Heart right ventricle (tissue), 16 donors: ENCODE results near the gene SHC2. TPM values are rescaled to one million over a fixed set of nuclear protein-coding genes. Genes with fewer than 3 reads are reported as not detected.

Experiments used
- ATAC-seq, 8 donors: fragments of 200-7000 bp; cut with Tn5 transposase; one replicate each; pipeline ENCODE4 v1.9.1; 2020; ENCODE audit warnings: mild to moderate bottlenecking in 8 of 8, moderate library complexity in 8 of 8, moderate number of reproducible peaks in 1 of 8
- DNase-seq, 2 donors: peaks; one replicate each; pipeline ENCODE4 v3.0.0-alpha.2; 2020
- H3K27ac ChIP-seq, 10 donors: fragments of 200-600 bp; sonication (generic) in 2 of 10; one replicate each; pipeline versions ENCODE4 v1.5.0 to v1.8.0; 2020 to 2022; ENCODE audit warnings: mild to moderate bottlenecking in 3 of 10
- H3K27me3 ChIP-seq, 7 donors: fragments of 200-600 bp; one replicate each; pipeline ENCODE4 v1.8.0; 2021 to 2022; ENCODE audit warnings: mild to moderate bottlenecking in 2 of 7
- H3K36me3 ChIP-seq, 9 donors: fragments of 200-600 bp; sonication (generic) in 1 of 9; one replicate each; pipeline versions ENCODE4 v1.5.0 to v1.8.0; 2020 to 2022; ENCODE audit warnings: mild to moderate bottlenecking in 2 of 9
- H3K4me1 ChIP-seq, 9 donors: fragments of 200-600 bp; sonication (generic) in 1 of 9; one replicate each; pipeline versions ENCODE4 v1.5.0 to v1.8.0; 2020 to 2022; ENCODE audit warnings: mild to moderate bottlenecking in 4 of 9
- H3K4me3 ChIP-seq, 10 donors: fragments of 200-600 bp; sonication (generic) in 2 of 10; one replicate each; pipeline versions ENCODE4 v1.5.0 to v1.8.0; 2020 to 2022; ENCODE audit warnings: mild to moderate bottlenecking in 7 of 10, moderate library complexity in 2 of 10
- H3K9me3 ChIP-seq, 11 donors: fragments of 200-600 bp in 10 of 11; sonication (generic) in 2 of 11; one replicate each; pipeline versions ENCODE4 v1.5.0 to v1.8.0; 2013 to 2022; ENCODE audit warnings: mild to moderate bottlenecking in 2 of 11, control low read depth in 1 of 11, moderate library complexity in 1 of 11
- WGBS, 2 donors: extraction: QIAGEN DNeasy Blood & Tissue Kit; methylation state at CpG; one replicate each; pipeline ENCODE4 v1.1.7; 2013; ENCODE audit warnings: inconsistent platforms in 1 of 2; 5-methylcytosine and 5-hydroxymethylcytosine counted together
- intact Hi-C, 10 donors: fragments of 100-400 bp; cut with DNase I; formaldehyde crosslinking; loops; one replicate each; pipeline versions ENCODE4 v1.11.1 to v1.14.2; 2022
- polyA plus RNA-seq, 2 donors: library from polyadenylated mRNA; stranded (reverse); fragments of 200-250 nt; gene quantifications; one replicate each; pipeline ENCODE4 v1.2.3, GENCODE V29; 2013
- total RNA-seq, 10 donors: library from RNA; stranded (reverse); fragmentation: NEBNext Ultra II Directional in 3 of 10; extraction: Animal tissue kit (Norgen Biotek cat#: 25700) in 3 of 10; gene quantifications; one replicate each; pipeline versions ENCODE4 v1.2.1 to v1.2.4, GENCODE V29; 2021 to 2023
- TF ChIP-seq, protein P1 (sequence below), 9 donors: fragments of 200-600 bp; sonication (generic) in 2 of 9; IDR thresholded peaks; one replicate each; pipeline versions ENCODE4 v1.5.0 to v1.8.0; 2021 to 2022; ENCODE audit warnings: antibody characterized with exemption in 9 of 9, mild to moderate bottlenecking in 5 of 9, moderate library complexity in 1 of 9
- donor health status: Arrhythmogenic right ventricular cardiomyopathy.
- donor health status: ischemic (EF 13 %, LVEDD 7.1; RV severe dilation, severe dysfunction).
- donor health status: healthy with polysubstance abuse.
- donor health status: DM: no; HTN: yes; CAD: no.
- donor health status: DM: no; HTN: no; CAD: no.
- donor health status: ischemic (EF 25% LVEDD 6.9; RV normal size, moderate dysfunction).
- donor health status: ischemic (EF 25% LVEDD 5.7; RV mildly dilated, moderate dysfunction).
- donor health status: healthy.
- donor health status: DM: yes; HTN: yes; CAD: no.
- donor health status: Ischemic cardiomyopathy.
- donor health status: ischemic (EF 35%, LVEDD 5.7; RV mildly dilated, moderate dysfunction).
- donor health status: nonischemic (EF 11% LVEDD 7.7; RV severe dilation, severe dysfunction).
- donor health status: DM: yes; HTN: yes; CAD: no.
- donor health status: PGD.
- donor health status: ischemic (EF 29% LVEDD 5.4; RV normal size, mild dysfunction).
- donor health status: nonischemic (EF 23%, LVEDD 6.1; RV moderate dilation, normal function).

The SHC2 gene
- total and polyA plus RNA-seq, 12 donors, result 7.7 to 33.5 (median 12.4) TPM

DNA sequence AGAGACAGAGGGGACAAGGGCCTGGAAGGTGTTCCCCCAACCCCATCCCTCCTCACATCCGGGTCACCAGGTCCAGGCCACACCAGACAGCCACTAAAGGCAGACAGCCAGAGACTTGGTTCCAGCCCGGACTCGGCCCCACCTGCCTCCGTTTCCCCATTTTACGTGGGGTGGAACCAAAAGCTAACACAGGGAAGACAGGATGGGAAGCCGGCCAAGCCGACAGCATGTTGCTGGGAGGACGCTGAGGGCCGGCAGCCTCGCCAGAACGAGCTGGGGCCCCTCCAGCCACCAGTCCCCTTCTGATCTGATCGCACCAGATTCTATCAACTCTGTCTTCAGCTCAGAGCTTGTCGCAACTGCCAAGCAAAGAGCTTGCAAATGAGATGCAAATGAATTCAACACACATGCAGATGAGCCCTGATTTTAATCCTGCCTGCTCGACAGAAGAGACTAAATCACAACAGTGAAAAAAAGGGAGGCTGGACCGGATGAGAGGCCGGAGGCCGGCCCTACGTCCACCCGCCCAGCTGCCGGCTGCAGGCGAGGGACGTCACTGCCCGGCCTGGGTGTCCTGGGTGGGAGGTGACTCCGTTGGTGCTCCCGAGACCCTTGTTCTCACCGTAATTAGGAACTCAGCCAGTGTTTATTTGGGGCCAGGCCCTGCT, 17.5 kb upstream of the SHC2 start:
- H3K27me3 ChIP-seq, result peaks cover 0 to 4% (median 0%) of the 10 kb centered on the region in 7 donors
- TF ChIP-seq, protein P1, sequence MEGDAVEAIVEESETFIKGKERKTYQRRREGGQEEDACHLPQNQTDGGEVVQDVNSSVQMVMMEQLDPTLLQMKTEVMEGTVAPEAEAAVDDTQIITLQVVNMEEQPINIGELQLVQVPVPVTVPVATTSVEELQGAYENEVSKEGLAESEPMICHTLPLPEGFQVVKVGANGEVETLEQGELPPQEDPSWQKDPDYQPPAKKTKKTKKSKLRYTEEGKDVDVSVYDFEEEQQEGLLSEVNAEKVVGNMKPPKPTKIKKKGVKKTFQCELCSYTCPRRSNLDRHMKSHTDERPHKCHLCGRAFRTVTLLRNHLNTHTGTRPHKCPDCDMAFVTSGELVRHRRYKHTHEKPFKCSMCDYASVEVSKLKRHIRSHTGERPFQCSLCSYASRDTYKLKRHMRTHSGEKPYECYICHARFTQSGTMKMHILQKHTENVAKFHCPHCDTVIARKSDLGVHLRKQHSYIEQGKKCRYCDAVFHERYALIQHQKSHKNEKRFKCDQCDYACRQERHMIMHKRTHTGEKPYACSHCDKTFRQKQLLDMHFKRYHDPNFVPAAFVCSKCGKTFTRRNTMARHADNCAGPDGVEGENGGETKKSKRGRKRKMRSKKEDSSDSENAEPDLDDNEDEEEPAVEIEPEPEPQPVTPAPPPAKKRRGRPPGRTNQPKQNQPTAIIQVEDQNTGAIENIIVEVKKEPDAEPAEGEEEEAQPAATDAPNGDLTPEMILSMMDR (IDR thresholded peaks at IDR 0.05), result no peak
- H3K4me1 ChIP-seq, result peaks cover 3 to 21% (median 9%) of the 10 kb centered on the region in 9 donors
- no peaks in the 10 kb centered on the region for H3K36me3 ChIP-seq
- intact Hi-C loops, result loop anchor here in 3 of 10 donors (5.0 to 10.0 kb wide), 3 partner anchors 94 to 104 kb away; a partner anchor contains a TSS
- no peak overlapping the region for H3K4me3 ChIP-seq
- ATAC-seq, result no peak
- no peaks in the 10 kb centered on the region for H3K9me3 ChIP-seq
- H3K27ac ChIP-seq, result no peak overlapping the region
- DNase-seq, result no peak
- WGBS, 2 donors, result 74 to 78% methylated on average over 26 of the region's 26 CpGs

DNA sequence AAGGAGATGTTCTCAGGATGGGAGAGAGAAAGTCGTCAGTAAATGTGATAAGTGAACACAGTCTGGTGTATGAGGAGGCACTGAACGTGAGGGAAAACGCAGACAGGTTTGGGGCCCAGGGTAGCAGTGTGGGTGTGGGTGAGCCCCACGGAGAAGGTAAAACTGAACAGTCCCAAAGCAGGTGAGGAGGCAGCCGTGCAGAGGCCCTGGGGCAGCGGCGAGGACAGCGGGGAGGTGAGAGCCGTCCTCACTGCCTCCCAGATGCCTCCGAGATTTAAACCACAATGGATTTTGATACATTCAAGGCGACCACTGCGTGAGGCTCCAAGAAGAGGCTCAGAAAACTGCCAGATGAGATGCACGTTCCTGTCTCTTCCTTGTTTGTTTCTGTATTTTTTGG, 14.5 kb upstream of the SHC2 start:
- peak overlapping the region in 2 of 10 donors; percentile 63 to 79 for H3K27ac ChIP-seq
- peaks cover 3 to 21% (median 9%) of the 10 kb centered on the region in 9 donors for H3K4me1 ChIP-seq
- ATAC-seq (no peak), DNase-seq (no peak)
- no peak overlapping the region for H3K4me3 ChIP-seq
- H3K27me3 ChIP-seq, result peaks cover 0 to 3% (median 0%) of the 10 kb centered on the region in 7 donors
- no peaks in the 10 kb centered on the region for H3K9me3 ChIP-seq
- TF ChIP-seq, protein P1 (IDR thresholded peaks at IDR 0.05), result no peak
- intact Hi-C loops, result loop anchor here in 3 of 10 donors (5.0 to 10.0 kb wide), 3 partner anchors 91 to 101 kb away; a partner anchor contains a TSS
- WGBS, 2 donors, result 87 to 89% methylated on average over 13 of the region's 13 CpGs
- no peaks in the 10 kb centered on the region for H3K36me3 ChIP-seq

DNA sequence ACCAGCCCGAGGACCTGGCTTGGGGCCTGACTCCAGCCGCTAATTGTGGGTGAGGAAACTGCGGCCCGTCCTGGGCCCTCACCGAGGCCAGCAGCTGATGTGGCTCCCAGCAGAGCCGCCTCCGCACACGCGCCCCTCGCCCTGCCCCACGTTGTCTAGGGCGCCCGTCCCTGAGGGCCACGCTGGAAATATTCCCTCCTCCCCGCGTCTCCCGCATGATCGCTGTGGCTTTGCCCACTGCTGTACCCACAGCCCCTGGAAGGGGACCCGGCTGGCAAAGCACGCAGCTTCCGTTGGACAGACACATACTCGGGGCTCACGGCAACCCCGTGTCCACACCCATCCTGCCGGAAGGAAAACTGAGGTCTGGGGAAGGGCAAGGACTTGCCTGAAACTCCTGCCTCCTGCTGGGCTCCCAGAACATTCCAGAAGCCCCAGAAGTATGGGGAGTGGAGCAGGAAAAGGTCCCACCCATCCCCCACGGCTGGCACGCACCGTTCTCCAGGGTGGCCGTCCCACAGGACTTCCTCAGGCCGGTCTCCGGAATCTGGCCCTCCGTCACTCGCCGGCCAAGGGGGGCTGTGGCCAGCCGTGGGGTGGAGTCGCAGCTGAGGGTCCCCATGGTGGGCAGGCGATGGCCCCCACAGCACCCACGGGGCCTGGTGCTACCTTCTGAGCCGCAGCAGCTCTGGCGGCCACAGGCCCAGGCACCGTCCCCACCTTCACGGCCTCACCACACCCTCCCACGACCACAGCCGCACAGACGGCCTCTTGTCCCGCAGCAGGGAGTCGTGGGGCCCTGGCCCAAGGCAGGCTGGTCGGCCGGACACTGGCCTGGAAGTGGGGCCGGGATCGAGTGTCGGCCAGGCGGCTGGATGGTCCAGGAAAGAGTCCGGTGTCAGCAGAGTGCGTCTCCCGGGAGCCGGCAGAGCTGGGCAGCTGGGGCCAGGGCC, 13.6 kb upstream of the SHC2 start:
- Histone ChIP-seq H3K4me1 (peaks cover 0 to 14% (median 8%) of the 10 kb centered on the region in 9 donors), H3K27ac (peak overlapping the region in 9 of 10 donors; percentile 42 to 85 (median 67)), H3K9me3 (no peaks in the 10 kb centered on the region), H3K27me3 (peaks cover 0 to 3% (median 0%) of the 10 kb centered on the region in 7 donors), H3K36me3 (no peaks in the 10 kb centered on the region), H3K4me3 (peak overlapping the region in 8 of 10 donors; percentile 0 to 34 (median 20))
- intact Hi-C loops, result loop anchor here in 3 of 10 donors (5.0 to 10.0 kb wide), 3 partner anchors 90 to 100 kb away; a partner anchor contains a TSS
- ATAC-seq, result peak; percentile 53 to 90 (median 76)
- peak; percentile 32 to 61 for DNase-seq
- TF ChIP-seq, protein P1 (IDR thresholded peaks at IDR 0.05), result peak in 2 of 9 donors; percentile 13 to 26
- 52 to 65% methylated on average over 57 of the region's 57 CpGs for WGBS, 2 donors
